ENCODE results near the gene DCAF5.

The DCAF5 gene

GRCh38 chr14:69181491-69181890 is 28.6 kb upstream of the DCAF5 start:
- H3K4me3 ChIP-seq (ENCODE audit: low read length, poor library complexity, severe bottlenecking) = no peak overlapping the region
- no peak overlapping the region for H2AFZ ChIP-seq (ENCODE audit: low read length)
- no peak overlapping the region for H3K4me2 ChIP-seq (ENCODE audit: low read depth, low read length, poor library complexity, severe bottlenecking)
- no peaks in the 10 kb centered on the region for H3K4me1 ChIP-seq (ENCODE audit: insufficient read depth, low read length, poor library complexity, severe bottlenecking)
- H3K27me3 ChIP-seq (ENCODE audit: insufficient read depth, low read length, poor library complexity, severe bottlenecking) = no peaks in the 10 kb centered on the region
- H3K9me2 ChIP-seq (replicated peaks; ENCODE audit: low read depth, low read length) = no peaks in the 10 kb centered on the region
- no peaks in the 10 kb centered on the region for H3K79me2 ChIP-seq (ENCODE audit: insufficient read depth, low read length)
- TF ChIP-seq CTCF (conservative IDR thresholded peaks at IDR 0.05; ENCODE audit: low read length) (no peak), EZH2phosphoT487 (IDR thresholded peaks at IDR 0.05; ENCODE audit: borderline replicate concordance) (no peak)
- no peaks in the 10 kb centered on the region for H3K36me3 ChIP-seq (ENCODE audit: insufficient read depth, low read length)
- no peaks in the 10 kb centered on the region for H3F3A ChIP-seq (ENCODE audit: low read depth)
- no peaks in the 10 kb centered on the region for H3K9me3 ChIP-seq (ENCODE audit: insufficient read depth, low read depth, low read length)
- H3K9ac ChIP-seq (ENCODE audit: low read depth, low read length, poor library complexity, severe bottlenecking) = no peak overlapping the region
- no peaks in the 10 kb centered on the region for H4K20me1 ChIP-seq (ENCODE audit: insufficient read depth, low read length, poor library complexity, severe bottlenecking)

- TF ChIP-seq EZH2phosphoT487 (IDR thresholded peaks at IDR 0.05; ENCODE audit: borderline replicate concordance) = no peak
- no peak for TF ChIP-seq CTCF (conservative IDR thresholded peaks at IDR 0.05; ENCODE audit: low read length)
- no peaks in the 10 kb centered on the region for H3K4me1 ChIP-seq (ENCODE audit: insufficient read depth, low read length, poor library complexity, severe bottlenecking)
- no peaks in the 10 kb centered on the region for H3K9me2 ChIP-seq (replicated peaks; ENCODE audit: low read depth, low read length)
- H3K36me3 ChIP-seq (ENCODE audit: insufficient read depth, low read length) = no peaks in the 10 kb centered on the region
- no peak overlapping the region for H2AFZ ChIP-seq (ENCODE audit: low read length)
- no peak overlapping the region for H3K9ac ChIP-seq (ENCODE audit: low read depth, low read length, poor library complexity, severe bottlenecking)
- H3K9me3 ChIP-seq (ENCODE audit: insufficient read depth, low read depth, low read length) = no peaks in the 10 kb centered on the region
- no peaks in the 10 kb centered on the region for H3F3A ChIP-seq (ENCODE audit: low read depth)
- no peak overlapping the region for H3K4me3 ChIP-seq (ENCODE audit: low read length, poor library complexity, severe bottlenecking)
- no peak overlapping the region for H3K4me2 ChIP-seq (ENCODE audit: low read depth, low read length, poor library complexity, severe bottlenecking)
- H4K20me1 ChIP-seq (ENCODE audit: insufficient read depth, low read length, poor library complexity, severe bottlenecking) = no peaks in the 10 kb centered on the region
- H3K27me3 ChIP-seq (ENCODE audit: insufficient read depth, low read length, poor library complexity, severe bottlenecking) = no peaks in the 10 kb centered on the region
- H3K79me2 ChIP-seq (ENCODE audit: insufficient read depth, low read length) = no peaks in the 10 kb centered on the region
Measured at GRCh38 chr14:69175130-69175529, 22.2 kb upstream of the DCAF5 start.

- TF ChIP-seq CTCF (conservative IDR thresholded peaks at IDR 0.05; ENCODE audit: low read length) (no peak), EZH2phosphoT487 (IDR thresholded peaks at IDR 0.05; ENCODE audit: borderline replicate concordance) (no peak)
- no peaks in the 10 kb centered on the region for H3K36me3 ChIP-seq (ENCODE audit: insufficient read depth, low read length)
- H3K27me3 ChIP-seq (ENCODE audit: insufficient read depth, low read length, poor library complexity, severe bottlenecking) = no peaks in the 10 kb centered on the region
- no peaks in the 10 kb centered on the region for H3F3A ChIP-seq (ENCODE audit: low read depth)
- H3K4me2 ChIP-seq (ENCODE audit: low read depth, low read length, poor library complexity, severe bottlenecking) = no peak overlapping the region
- no peaks in the 10 kb centered on the region for H3K9me3 ChIP-seq (ENCODE audit: insufficient read depth, low read depth, low read length)
- H4K20me1 ChIP-seq (ENCODE audit: insufficient read depth, low read length, poor library complexity, severe bottlenecking) = no peaks in the 10 kb centered on the region
- H3K4me3 ChIP-seq (ENCODE audit: low read length, poor library complexity, severe bottlenecking) = no peak overlapping the region
- H3K9me2 ChIP-seq (replicated peaks; ENCODE audit: low read depth, low read length) = no peaks in the 10 kb centered on the region
- H3K9ac ChIP-seq (ENCODE audit: low read depth, low read length, poor library complexity, severe bottlenecking) = no peak overlapping the region
- H3K4me1 ChIP-seq (ENCODE audit: insufficient read depth, low read length, poor library complexity, severe bottlenecking) = no peaks in the 10 kb centered on the region
- H2AFZ ChIP-seq (ENCODE audit: low read length) = no peak overlapping the region
- H3K79me2 ChIP-seq (ENCODE audit: insufficient read depth, low read length) = no peaks in the 10 kb centered on the region
Measured at GRCh38 chr14:69171569-69171968, 18.6 kb upstream of the DCAF5 start.
